DMS53 (cell line): ENCODE results near the gene NELL1.

Experiments
- DNase-seq: peaks from one replicate; lab custom pipeline; 2025; lab: John Stamatoyannopoulos, UW

Gene NELL1

DNA sequence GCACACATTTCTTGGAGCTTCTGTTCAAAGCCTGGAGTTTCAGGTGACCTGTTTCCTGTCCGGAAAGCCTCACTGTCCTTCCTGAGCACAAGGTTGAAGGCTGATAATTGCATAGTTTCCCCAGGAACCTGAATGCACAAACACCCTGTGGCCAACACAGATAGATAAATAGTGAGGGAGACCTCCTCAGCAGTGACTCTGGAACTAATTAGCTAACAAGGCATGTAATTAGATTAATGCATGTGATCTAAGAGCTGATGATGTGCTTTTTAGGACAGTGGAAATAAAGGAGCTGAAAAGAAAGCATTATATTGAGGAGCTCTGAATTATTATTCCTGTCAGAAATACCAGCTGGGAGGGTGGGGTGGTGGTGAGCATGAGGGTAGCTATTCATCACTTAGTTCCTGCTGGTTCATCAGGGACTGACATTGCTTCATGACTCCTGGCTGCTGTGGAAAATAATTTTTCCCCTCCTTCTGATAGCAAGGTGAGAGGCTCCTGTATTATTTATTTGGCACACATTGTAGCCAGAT, 101.1 kb downstream of the NELL1 start:
- no peak for DNase-seq

DNA sequence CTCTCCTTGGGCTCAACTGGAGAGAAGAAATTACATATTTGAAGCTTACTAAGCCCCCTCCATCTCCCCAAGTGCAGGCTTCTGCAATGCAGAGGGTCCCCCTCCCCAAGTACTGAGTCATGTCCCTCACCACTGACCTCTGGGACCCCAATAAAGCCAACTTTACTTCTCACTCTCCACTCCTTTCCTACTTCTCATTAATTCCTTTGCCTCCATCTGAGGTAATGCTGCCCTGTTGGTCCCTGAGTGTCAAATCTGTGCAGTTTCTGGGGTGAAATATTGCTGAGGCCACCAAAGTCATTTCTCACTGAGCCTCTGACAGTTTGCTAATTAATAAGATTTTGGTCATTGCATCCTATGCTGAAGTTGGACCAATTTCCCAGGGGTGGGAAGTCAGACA, 101.6 kb downstream of the NELL1 start:
- no peak for DNase-seq

DNA sequence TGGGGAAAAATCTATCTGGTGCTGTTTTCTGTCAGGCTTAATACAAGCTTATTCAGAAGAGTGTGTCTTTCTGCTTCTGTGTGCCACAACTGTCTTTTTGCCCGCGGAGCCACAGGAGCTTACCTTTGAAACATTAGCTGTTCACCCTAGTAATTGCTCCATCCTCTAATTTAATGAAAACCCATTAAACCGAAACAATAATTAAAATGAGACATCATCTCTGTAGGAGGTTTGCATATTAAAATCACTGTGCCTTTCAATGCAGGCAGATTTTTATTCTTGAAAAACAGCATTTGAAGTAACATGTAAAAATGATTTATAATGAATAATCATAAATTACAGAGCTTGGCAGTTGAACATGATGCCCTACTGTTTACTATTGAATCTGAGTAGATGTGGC, 102.3 kb downstream of the NELL1 start:
- no peak for DNase-seq

DNA sequence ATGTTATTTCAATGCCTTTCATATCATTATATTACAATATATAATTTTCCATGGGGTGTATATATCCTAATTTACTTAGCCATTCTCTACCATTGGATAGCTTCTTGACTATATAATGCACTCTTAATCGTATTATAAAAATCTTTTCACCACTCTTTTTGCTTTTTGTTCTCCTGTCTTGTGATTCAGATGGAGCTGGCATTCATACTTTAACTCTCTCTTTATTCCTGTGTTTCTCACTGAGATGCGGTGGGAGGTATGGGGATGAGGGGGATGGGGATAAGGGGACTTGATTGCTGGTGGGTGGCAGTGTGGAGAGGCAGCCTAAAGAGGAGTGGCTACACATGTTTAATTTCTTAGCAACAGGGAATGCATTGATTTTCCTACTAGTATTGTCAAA, 105.9 kb downstream of the NELL1 start:
- no peak for DNase-seq

DNA sequence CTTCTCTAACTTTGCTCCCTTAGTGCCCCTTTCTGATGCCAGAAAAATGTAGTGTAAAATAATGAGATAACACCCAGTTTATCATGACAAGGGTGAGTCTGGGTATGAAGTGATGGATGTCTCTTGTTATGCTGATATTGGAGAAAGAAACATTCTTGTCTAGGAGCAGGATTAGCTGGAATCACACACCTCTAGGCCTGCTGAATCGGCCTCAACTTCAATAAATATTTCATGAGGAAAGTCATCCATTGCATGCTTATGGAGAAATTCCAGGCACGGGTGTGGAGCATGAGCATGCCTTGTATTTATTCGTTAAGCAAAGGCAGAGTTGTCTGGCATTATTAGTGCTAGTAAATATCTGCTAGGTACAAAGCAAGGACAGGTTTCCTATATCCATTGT, 113.4 kb downstream of the NELL1 start:
- no peak for DNase-seq

DNA sequence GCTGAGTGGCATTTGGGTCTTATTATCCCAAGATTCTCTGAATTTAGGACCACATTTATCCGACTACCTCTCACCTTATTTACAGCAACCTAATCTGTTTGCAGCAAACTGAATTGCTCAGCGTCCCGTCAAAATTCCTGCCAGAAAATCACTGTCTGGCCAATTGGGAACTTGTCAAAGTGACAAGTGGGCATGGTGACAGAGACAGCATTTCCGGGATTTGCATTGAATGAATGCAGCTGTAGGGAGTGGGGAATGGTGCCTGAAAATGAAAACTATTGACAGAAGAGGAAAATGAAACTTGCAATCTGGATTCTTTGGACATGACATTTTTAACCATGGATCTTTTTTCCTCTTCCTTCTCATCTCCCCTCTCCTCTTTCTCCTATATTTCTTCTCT, 113.8 kb downstream of the NELL1 start:
- DNase-seq: no peak

DNA sequence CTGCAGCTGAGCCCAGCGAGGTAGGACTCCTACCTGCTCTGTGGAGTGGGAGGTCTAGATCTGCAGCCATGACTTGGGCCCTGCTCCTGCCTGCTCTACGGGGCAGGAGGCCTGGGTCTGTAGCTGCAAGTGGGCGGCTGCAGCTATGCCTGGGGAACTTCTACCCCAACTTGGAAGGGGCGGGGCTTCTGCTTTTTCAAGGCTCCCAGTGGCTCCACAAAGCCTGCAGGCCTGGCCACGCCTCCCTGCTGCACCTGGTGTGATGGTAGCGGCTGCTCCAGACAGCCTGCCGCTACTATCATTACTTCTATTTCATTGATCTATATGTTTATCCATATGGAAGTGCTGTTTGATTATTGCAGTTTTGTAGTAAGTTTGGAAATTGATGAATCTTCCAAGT, 121.2 kb downstream of the NELL1 start:
- DNase-seq: no peak

DNA sequence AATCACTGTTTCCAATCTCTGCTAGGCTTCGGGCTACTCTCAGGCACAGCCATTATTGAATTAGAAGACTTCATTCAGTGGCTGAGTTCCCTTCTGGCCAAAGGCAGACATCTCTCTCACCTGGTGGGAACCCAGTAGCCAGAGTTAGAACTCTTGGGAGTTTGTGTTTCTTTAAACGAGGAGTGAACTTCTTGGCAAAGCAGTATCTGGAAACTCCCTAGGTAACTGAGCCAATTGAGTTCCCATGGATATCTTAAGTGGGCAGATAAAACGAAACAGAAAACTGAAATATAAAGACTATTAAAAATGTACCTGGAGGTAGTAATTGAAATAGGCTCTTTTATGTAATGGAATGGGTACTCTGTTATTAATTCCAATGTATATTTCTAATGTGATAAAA, 125.6 kb downstream of the NELL1 start:
- no peak for DNase-seq

DNA sequence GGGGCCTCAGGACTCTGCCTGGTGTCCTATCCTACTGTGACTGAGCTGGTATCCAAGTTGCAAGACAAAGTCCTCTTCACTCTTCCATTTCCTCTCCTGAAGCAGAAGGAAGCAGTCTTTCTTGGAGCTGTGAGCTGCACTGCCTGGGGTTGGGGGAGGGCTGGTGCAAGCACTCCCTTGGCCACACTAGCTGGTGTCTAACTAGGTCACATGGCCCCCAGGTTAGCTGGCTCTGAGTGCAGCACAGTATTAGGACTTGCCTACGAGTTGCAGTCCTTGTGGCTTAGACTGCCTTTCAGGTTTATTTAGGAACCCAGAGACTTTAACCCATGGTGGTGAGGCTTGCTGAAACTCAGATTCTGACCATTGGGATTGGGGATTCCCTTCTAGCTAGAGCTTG, 138.9 kb downstream of the NELL1 start:
- no peak for DNase-seq

DNA sequence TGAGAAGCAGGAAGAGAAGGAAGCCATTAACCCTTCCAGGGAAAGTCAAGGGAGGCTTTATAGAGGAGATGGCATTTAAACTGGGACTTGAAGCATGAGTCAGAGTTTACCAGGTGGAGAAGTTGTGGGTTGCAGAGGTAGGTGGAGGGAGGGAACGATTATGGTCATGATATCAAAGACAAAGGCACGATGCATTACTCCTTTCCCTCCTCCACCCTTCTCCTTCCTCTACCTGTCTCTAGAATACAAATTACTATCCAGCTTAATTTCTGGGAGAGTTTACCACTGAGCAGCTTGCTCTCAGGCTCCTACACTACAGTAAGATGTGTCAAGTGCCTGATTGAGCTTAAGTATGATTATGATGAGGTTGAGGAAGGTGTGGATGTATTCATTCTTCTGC, 151.7 kb downstream of the NELL1 start:
- DNase-seq: no peak

DNA sequence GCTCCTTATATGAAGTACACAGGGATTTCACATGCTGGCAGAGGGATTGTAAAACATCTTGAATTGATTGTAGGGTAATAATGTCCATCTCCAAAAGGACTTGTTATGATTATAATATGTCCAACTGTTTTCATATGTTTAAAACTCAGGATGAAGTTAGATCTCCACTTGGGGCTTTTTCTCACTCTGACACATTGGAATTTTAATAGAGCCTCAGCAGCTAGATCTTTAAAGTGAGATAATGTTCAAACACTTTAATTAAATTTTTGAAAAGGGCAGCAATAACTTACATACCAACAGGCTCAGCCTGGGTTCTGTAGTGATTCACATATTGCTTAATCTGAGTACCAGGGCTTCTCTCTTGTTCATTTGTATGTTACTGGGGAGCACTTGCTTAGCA, 152.1 kb downstream of the NELL1 start:
- DNase-seq: no peak

DNA sequence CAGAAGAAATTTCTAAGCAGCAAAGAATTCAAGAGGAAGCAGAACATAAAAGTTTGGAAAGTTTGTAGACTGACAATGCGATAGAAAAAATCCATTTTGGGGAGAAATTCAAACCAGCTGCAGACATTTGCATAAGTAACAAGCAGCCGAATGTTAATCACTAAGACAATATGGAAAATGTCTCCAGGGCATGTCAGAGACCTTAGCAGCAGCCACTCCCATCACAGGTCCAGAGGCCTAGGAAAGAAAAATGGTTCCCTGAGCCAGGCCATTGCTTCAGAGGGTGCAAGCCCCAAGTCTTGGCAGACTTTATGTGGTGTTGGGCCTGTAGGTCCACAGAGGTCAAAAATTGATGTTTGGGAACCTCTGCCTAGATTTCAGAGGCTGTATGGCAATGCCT, 155.4 kb downstream of the NELL1 start:
- DNase-seq: no peak

DNA sequence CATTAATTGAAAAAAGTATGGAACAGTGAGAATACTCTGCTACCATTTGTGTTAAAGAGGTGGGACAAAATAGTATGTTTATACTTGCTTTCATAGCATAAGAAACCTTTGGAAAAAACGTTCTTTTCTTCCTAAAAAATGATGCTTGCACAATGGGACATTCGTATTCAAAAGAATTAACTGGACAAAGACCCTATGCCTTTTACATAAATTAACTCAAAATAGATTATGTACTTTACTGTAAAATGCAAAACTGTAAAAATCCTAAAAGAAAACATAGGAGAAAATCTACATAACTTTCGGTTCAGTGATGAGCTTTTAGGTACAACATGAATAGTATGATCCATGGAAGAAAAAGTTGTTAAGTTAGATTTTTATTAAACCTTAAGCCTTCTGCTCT, 166.2 kb downstream of the NELL1 start:
- no peak for DNase-seq

DNA sequence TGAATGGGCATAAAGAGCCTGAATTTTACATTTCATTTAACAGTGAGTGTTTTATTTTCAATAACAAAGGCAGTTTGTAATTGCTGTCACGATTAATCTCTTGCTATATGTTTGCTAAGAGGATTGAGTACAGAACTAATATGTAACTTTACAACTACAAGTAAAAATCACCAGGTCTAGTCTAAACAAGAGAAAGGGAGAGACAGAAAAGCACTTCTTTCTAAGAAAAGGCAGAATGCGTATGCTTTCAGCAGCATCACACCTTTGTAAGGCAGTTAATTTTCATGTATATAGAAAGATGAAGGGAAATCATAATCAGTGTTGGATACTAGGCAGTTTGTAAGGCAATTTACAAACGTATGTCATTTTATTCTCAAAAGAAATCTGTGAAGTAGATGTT, 169.8 kb downstream of the NELL1 start:
- DNase-seq: peak; percentile 8

DNA sequence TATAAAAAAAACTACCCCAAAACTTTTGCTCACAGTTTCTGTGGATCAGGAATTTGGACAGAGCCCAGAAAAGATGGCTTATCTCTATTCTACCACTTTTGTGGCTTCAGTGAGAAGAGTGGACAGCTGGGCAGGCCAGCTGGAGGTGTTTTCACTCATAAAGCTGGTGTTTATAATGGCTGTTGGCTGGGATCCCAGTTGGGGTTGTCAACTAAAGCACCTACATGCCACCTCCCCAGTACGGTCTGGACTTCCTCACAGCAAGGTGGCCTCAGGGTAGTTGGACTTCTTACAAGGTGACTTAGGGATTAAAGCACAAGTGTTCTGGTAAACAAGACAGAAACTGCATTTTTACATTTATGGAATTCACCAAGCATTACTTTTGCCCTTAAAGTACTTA, 171.0 kb downstream of the NELL1 start:
- peak; percentile 87 for DNase-seq

DNA sequence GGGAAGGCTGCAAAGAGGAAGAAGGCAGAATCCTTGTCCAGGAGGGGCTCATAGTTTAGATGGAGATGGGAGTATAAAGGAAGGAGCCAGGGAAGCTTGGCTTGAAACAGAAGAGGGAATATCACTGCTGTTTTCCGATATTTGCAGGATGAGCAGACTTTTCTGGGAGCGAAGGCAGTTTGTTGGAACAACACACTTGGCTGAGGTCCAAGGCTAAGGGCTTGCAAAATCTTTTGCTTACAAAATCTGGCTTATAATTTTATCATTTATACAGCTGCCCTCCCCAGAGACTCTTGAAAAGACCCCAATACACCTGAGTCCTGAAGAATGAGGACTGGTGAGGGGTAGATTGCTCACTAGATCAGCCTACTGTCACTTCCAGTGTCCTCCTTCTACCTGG, 174.8 kb downstream of the NELL1 start:
- DNase-seq: no peak

DNA sequence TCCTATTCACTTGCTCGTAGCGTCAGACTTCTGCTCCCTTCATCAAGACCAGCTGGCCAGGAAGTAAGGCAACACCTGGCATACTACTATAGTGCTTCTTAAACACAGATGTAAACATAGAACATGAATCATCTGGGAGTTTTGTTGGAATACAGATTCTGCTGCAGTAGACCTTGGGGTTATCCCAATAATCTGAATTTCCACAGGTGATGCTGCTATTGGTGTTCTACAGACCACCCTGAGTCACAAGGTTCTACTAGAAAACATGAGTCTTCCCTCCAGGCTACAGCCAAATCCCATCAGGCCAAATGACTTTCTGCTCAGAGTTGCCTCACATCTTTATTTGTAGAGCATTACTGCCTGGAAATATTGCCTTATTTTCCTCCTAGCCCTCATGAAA, 175.2 kb downstream of the NELL1 start:
- peak; percentile 95 for DNase-seq

DNA sequence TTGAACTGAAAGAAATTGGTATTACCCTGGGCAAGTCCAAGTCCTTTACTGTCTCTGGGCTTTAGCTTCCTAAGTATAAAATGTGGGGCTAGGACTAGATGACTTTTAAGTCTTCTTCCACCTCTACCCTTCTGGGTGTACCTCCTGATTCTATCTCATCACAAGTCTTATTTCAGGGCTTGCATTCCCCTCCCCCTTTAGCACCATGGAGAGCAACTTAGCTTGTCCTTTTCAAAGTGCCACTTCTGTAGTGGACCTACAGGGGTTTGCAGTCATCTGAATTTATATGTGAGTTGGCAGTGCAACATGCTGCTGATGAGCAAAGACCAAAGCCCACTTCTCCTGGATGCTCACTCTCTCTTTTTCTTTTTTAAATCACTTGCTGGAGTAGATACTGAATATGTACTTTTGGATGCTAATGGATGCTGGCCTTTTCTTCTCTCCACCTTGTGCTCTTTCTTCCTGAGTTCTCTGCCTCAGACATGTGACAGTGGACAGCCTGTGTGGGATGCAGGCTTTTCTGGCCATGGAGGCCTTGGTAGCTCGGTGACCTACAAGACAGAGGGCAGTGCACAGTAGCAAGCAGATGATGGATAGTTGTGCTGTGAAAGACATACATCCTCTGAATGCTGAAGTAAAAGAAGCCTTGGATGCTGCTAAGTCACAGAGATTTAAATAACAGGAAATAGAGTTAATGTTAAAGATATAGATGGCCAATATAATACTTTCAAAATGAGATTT, 185.0 kb downstream of the NELL1 start:
- DNase-seq: peak; percentile 11

DNA sequence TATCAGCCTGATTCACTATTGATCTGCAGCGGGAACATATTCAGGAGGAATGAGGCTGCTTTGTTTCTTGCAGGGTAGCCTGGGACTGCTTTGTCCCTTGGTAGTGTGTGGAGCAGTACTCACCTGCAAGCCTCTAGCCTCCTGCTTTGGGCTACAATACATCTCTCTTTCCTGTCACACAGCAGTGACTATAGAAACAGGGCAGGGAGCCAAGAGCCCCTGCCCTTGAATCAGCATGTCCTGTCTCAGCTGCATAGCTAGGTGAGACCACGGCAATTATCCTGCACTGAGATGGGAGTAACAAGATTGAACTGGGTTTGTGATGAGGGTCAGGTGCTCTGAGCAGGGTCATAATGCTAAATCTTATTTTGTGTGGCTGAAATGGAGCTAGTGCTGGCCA, 191.9 kb downstream of the NELL1 start:
- peak; percentile 39 for DNase-seq

DNA sequence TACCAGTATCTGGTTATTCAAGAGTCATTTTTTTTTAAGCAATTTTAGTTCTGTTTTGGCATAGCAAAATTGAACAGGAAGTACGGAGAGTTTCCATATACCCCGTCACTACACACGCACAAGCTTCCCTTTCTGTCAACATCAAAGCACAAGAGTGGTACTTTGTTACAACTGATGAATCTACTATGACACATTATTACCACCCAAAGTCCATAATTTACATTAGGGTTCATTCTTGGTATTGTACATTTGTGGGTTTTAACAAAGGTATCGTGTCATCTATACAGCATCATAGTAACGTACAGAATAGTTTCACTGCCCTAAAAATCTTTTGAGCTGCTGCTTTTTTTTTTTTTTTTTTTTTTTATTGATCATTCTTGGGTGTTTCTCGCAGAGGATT, 192.9 kb downstream of the NELL1 start:
- DNase-seq: peak; percentile 25

DNA sequence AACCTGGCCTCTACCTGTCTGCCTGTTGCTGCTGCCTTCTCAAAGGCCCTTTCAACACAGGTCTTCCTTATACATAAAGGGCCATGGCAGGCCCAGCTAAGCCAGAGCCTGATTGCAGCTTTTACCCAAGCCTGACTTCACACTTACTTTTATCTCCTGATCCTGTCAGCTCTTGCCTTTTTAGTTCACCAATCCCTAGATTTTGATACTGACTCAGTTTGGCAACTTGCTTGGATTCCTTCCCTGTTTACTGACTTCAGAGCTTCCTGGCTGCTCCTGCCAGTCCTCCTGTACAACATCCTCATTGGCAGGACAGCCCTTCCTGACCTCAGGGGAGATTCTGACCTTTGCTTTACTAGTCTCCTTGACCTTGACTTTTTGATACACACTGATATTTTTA, 195.2 kb downstream of the NELL1 start:
- no peak for DNase-seq

DNA sequence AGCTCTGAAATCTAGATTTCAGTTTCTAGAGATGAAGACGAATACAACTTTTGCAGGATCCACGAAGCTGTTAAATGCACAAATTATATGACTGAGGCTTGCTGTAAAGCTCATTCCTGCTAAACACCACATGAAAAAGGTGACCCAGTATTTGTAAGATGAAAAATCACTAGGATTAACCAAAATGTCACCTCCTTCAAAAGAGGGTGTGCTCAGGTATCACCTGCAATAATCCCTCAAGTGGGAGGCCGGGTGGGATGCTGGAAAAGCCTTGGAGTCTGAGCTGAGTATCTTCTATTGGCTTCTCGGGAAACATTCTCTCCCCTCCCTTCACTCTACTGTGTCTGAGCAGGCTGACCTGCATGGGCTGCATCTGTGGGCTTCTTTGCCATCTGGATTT, 195.8 kb downstream of the NELL1 start:
- no peak for DNase-seq

DNA sequence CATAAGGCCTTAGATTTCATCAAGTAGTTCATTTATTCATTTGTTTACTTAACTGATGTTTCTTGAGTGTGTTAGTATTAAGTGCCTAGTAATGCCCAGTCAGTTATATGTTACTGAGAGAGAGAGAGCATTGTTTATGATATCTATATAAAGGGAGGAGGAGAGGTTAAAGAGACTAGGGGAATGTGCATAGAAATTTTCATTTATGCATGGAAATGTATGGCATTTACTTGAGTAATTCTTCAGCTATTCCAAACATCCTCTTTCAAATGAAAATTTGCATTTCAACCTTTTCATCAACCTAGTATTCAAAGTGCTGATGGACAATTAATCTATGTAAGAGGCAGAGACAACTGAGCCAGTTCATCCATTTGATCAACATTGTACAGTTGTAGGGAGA, 199.7 kb downstream of the NELL1 start:
- no peak for DNase-seq

DNA sequence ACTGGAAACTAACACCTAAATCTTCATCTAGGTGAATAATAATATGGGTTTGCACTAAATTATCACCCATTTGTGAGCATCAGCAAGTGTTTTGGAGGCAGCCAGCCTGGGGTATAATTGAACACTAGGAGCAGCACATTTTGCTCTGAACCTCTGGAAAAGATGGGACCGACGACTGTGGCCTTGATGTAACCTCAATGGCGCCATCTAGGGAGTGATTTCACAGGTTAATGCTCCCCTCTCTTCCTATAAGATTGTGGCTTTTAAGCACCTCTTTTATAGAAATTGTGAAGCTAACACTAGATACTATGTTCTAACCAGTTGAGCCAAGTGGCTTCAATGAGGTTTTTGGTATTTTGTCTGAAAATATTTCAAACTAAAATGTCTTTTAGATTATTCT, 203.7 kb downstream of the NELL1 start:
- DNase-seq: peak; percentile 90
